ENCODE measurements around the gene CHSY3.

The CHSY3 gene

DNA sequence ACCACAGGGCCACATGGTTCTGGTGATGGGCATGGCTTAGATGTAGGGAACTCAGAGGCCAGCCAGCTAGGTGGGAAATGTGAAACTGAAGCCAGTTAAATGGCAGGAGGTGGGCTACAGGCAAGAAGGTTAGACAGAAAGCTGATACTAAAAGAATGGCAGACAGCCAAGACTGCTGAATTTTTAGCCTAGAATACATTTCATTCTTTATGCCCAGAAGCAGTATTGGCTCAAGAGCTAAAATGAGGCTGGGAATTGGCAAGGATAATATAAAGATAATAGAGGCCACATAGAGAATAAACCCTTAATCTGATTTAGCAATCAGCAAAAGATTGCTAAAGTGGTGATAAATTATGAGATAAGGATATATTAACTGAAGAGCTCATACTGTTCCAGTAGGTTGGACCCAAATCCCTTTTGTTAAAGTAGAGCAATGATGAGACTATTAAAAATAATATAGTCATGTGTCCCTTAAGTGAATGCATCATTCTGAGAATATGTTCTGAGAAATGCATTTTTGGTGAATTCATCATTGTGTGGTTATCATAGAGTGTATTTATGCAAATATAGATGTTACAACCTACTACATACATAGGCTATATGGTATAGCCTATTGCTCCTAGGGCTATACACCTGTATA lies 234.3 kb downstream of the CHSY3 start:
- H3K4me3 ChIP-seq (ENCODE audit: low read depth, low read length): no peak overlapping the region
- H3K27ac ChIP-seq: no peak overlapping the region
- no peak overlapping the region for H2AFZ ChIP-seq
- H3K9me3 ChIP-seq (ENCODE audit: control insufficient read depth, low read length): no peaks in the 10 kb centered on the region
- TF ChIP-seq, protein P1, sequence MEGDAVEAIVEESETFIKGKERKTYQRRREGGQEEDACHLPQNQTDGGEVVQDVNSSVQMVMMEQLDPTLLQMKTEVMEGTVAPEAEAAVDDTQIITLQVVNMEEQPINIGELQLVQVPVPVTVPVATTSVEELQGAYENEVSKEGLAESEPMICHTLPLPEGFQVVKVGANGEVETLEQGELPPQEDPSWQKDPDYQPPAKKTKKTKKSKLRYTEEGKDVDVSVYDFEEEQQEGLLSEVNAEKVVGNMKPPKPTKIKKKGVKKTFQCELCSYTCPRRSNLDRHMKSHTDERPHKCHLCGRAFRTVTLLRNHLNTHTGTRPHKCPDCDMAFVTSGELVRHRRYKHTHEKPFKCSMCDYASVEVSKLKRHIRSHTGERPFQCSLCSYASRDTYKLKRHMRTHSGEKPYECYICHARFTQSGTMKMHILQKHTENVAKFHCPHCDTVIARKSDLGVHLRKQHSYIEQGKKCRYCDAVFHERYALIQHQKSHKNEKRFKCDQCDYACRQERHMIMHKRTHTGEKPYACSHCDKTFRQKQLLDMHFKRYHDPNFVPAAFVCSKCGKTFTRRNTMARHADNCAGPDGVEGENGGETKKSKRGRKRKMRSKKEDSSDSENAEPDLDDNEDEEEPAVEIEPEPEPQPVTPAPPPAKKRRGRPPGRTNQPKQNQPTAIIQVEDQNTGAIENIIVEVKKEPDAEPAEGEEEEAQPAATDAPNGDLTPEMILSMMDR (IDR thresholded peaks at IDR 0.05): no peak
- H3K27me3 ChIP-seq (ENCODE audit: control insufficient read depth, insufficient read depth, low read length): no peaks in the 10 kb centered on the region
- H3K36me3 ChIP-seq (ENCODE audit: control insufficient read depth, insufficient read depth, low read length): no peaks in the 10 kb centered on the region
- no peak overlapping the region for H3K9ac ChIP-seq
- no peaks in the 10 kb centered on the region for H3K79me2 ChIP-seq
- no peaks in the 10 kb centered on the region for H3K4me1 ChIP-seq
- no peak overlapping the region for H3K4me2 ChIP-seq (ENCODE audit: low read length)

GRCh38 chr5:130141659-130142320 lies 237.5 kb downstream of the CHSY3 start:
- Histone ChIP-seq H3K4me2 (ENCODE audit: low read length) (no peak overlapping the region), H3K9me3 (ENCODE audit: control insufficient read depth, low read length) (no peaks in the 10 kb centered on the region), H3K27me3 (ENCODE audit: control insufficient read depth, insufficient read depth, low read length) (no peaks in the 10 kb centered on the region), H3K36me3 (ENCODE audit: control insufficient read depth, insufficient read depth, low read length) (no peaks in the 10 kb centered on the region), H3K9ac (no peak overlapping the region), H3K4me3 (ENCODE audit: low read depth, low read length) (no peak overlapping the region), H3K27ac (no peak overlapping the region), H3K4me1 (no peaks in the 10 kb centered on the region), H2AFZ (no peak overlapping the region), H3K79me2 (no peaks in the 10 kb centered on the region)
- TF ChIP-seq, protein P1 (IDR thresholded peaks at IDR 0.05): peak; percentile 18

GRCh38 chr5:130151239-130151638 lies 247.0 kb downstream of the CHSY3 start:
- Histone ChIP-seq H3K4me2 (ENCODE audit: low read length) (no peak overlapping the region), H3K36me3 (ENCODE audit: control insufficient read depth, insufficient read depth, low read length) (no peaks in the 10 kb centered on the region), H3K9ac (no peak overlapping the region), H3K4me1 (no peaks in the 10 kb centered on the region), H3K79me2 (no peaks in the 10 kb centered on the region), H3K27ac (no peak overlapping the region), H3K27me3 (ENCODE audit: control insufficient read depth, insufficient read depth, low read length) (no peaks in the 10 kb centered on the region), H3K9me3 (ENCODE audit: control insufficient read depth, low read length) (no peaks in the 10 kb centered on the region), H3K4me3 (ENCODE audit: low read depth, low read length) (no peak overlapping the region), H2AFZ (no peak overlapping the region)
- TF ChIP-seq, protein P1 (IDR thresholded peaks at IDR 0.05): no peak

- Histone ChIP-seq H3K79me2 (no peaks in the 10 kb centered on the region), H3K4me1 (no peaks in the 10 kb centered on the region), H3K9me3 (ENCODE audit: control insufficient read depth, low read length) (no peaks in the 10 kb centered on the region), H3K27ac (no peak overlapping the region), H3K4me3 (ENCODE audit: low read depth, low read length) (no peak overlapping the region), H3K27me3 (ENCODE audit: control insufficient read depth, insufficient read depth, low read length) (no peaks in the 10 kb centered on the region), H3K4me2 (ENCODE audit: low read length) (no peak overlapping the region), H3K36me3 (ENCODE audit: control insufficient read depth, insufficient read depth, low read length) (no peaks in the 10 kb centered on the region), H2AFZ (no peak overlapping the region), H3K9ac (no peak overlapping the region)
- TF ChIP-seq, protein P1 (IDR thresholded peaks at IDR 0.05): no peak
Measured at GRCh38 chr5:130155345-130156011, 251.2 kb downstream of the CHSY3 start.
